Ovary (tissue), 9 donors: ENCODE results near the gene PGF. TPM values are rescaled to one million over a fixed set of nuclear protein-coding genes. Genes with fewer than 3 reads are reported as not detected.

Experiments
- DNase-seq, 5 donors: peaks; one replicate each; pipeline ENCODE4 v3.0.0-alpha.2; 2019 to 2020
- H3K27ac ChIP-seq, 2 donors: fragments of 200-600 bp; one replicate each; pipeline versions ENCODE4 v1.5.1 to v1.8.0; 2019 to 2022
- H3K27me3 ChIP-seq: fragments of 200-600 bp; one replicate; pipeline ENCODE4 v1.8.0; 2022
- H3K36me3 ChIP-seq: fragments of 200-600 bp; sonication (generic); one replicate; pipeline ENCODE4 v1.5.1; 2019
- H3K4me1 ChIP-seq: one replicate; pipeline ENCODE4 v1.8.1; 2013; ENCODE audit warnings: mild to moderate bottlenecking, moderate library complexity; ENCODE audit not compliant: insufficient read depth
- H3K4me3 ChIP-seq: fragments of 200-600 bp; sonication (generic); one replicate; pipeline ENCODE4 v1.5.1; 2017
- H3K9me3 ChIP-seq, 2 donors: fragments of 200-600 bp in 1 of 2; sonication (generic) in 1 of 2; one replicate each; pipeline versions ENCODE4 v1.5.1 to v1.8.1; 2013 to 2019; ENCODE audit warnings: mild to moderate bottlenecking in 1 of 2, moderate library complexity in 1 of 2
- EP300 ChIP-seq: sonication (generic); formaldehyde crosslinking; IDR thresholded peaks from one replicate; pipeline ENCODE4 v1.6.1; 2017; ENCODE audit warnings: antibody characterized with exemption
- POLR2A ChIP-seq: fragments of 450-650 bp; IDR thresholded peaks from one replicate; pipeline ENCODE4 v1.6.1; 2017; ENCODE audit warnings: antibody characterized with exemption, mild to moderate bottlenecking, moderate library complexity
- WGBS, 3 donors: extraction: QIAGEN DNeasy Blood & Tissue Kit in 1 of 3; methylation state at CpG; one replicate each; pipeline versions ENCODE4 v1.1.5 to v1.1.7; 2013 to 2017; 5-methylcytosine and 5-hydroxymethylcytosine counted together
- intact Hi-C, 4 donors: fragments of 100-400 bp; cut with DNase I; formaldehyde crosslinking; loops; one replicate each; pipeline versions ENCODE4 v1.11.0 to v1.15.1; 2022 to 2023
- polyA plus RNA-seq, 2 donors: library from polyadenylated mRNA; stranded (reverse); fragments of 200-250 nt in 1 of 2; fragments of 350-450 nt in 1 of 2; fragmentation: Illumina TruSeq in 1 of 2; extraction: RNeasy Lipid Tissue Mini Kit (QIAGEN cat#74804) in 1 of 2; gene quantifications; one replicate each; pipeline ENCODE4 v1.2.3, GENCODE V29; 2013 to 2014
- total RNA-seq, 7 donors: library from RNA; depleted of rRNA in 2 of 7; stranded (reverse); fragments of >200 nt in 2 of 7; fragmentation: NEBNext Ultra II Directional in 3 of 7; extraction: Animal tissue kit (Norgen Biotek cat#: 25700) in 3 of 7; gene quantifications; one replicate each; pipeline versions ENCODE4 v1.1.0 to v1.2.4, GENCODE V29; 2016 to 2023
- TF ChIP-seq, protein P1 (sequence below), 3 donors: fragments of 450-650 bp in 2 of 3; fragments of 200-600 bp in 1 of 3; IDR thresholded peaks; one replicate each; pipeline versions ENCODE4 v1.5.1 to v1.8.0; 2016 to 2022; ENCODE audit warnings: antibody characterized with exemption in 3 of 3, mild to moderate bottlenecking in 1 of 3
- donor health status: DM: no; HTN: no; CAD: no; lungs with moderate emphysema.
- donor health status: DM: no; HTN: no; CAD: no.
- donor health status: Bipolar disorder and iron deficiency.
- donor health status: DM: yes; HTN: yes; CAD: no.
- donor health status: DM: no; HTN: no; CAD: no.
- donor health status: DM: yes; HTN: yes; CAD: no.

PGF gene
- total and polyA plus RNA-seq, 9 donors: 1.8 to 14.0 (median 4.2) TPM; not detected in 1

GRCh38 chr14:74985806-74986205 is 30.4 kb upstream of the PGF start:
- Histone ChIP-seq H3K4me3 (no peak overlapping the region), H3K27ac (no peak overlapping the region), H3K27me3 (no peaks in the 10 kb centered on the region), H3K36me3 (no peaks in the 10 kb centered on the region), H3K9me3 (no peaks in the 10 kb centered on the region), H3K4me1 (peaks cover 2% of the 10 kb centered on the region)
- intact Hi-C loops: no loop called here
- TF ChIP-seq, protein P1, sequence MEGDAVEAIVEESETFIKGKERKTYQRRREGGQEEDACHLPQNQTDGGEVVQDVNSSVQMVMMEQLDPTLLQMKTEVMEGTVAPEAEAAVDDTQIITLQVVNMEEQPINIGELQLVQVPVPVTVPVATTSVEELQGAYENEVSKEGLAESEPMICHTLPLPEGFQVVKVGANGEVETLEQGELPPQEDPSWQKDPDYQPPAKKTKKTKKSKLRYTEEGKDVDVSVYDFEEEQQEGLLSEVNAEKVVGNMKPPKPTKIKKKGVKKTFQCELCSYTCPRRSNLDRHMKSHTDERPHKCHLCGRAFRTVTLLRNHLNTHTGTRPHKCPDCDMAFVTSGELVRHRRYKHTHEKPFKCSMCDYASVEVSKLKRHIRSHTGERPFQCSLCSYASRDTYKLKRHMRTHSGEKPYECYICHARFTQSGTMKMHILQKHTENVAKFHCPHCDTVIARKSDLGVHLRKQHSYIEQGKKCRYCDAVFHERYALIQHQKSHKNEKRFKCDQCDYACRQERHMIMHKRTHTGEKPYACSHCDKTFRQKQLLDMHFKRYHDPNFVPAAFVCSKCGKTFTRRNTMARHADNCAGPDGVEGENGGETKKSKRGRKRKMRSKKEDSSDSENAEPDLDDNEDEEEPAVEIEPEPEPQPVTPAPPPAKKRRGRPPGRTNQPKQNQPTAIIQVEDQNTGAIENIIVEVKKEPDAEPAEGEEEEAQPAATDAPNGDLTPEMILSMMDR (IDR thresholded peaks at IDR 0.05): no peak
- TF ChIP-seq EP300 (no peak), POLR2A (no peak)
- WGBS, 3 donors: 79 to 83% (median 79%) methylated on average over 6 of the region's 6 CpGs
- no peak for DNase-seq

DNA sequence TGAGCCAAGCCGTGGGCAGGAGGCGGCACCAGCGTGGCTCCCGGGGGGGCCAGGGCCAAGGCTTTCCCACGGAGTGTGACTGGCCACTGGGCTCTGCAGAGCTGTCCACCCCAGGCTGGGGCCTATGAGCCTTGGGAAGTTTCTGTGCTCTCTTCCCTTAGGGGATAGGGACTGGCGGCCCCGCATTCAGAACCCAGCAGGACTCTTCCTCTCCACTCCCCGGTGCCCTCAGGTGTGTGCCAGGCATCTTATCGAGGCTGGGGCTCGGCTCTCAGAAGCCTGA is 29.6 kb upstream of the PGF start:
- no peak overlapping the region for H3K27ac ChIP-seq
- intact Hi-C loops: no loop called here

GRCh38 chr14:74984236-74985027 is 29.0 kb upstream of the PGF start:
- Histone ChIP-seq H3K4me3 (no peak overlapping the region), H3K36me3 (no peaks in the 10 kb centered on the region), H3K27ac (no peak overlapping the region), H3K4me1 (peaks cover 4% of the 10 kb centered on the region), H3K27me3 (no peaks in the 10 kb centered on the region), H3K9me3 (no peaks in the 10 kb centered on the region)
- TF ChIP-seq, protein P1 (IDR thresholded peaks at IDR 0.05): no peak
- TF ChIP-seq EP300: no peak
- TF ChIP-seq POLR2A: no peak
- DNase-seq: no peak
- 72 to 74% (median 73%) methylated on average over 16 of the region's 16 CpGs for WGBS, 3 donors
- intact Hi-C loops: no loop called here

More for the DNA sequence above, 29.6 kb upstream of the PGF start:
- Histone ChIP-seq H3K36me3 (no peaks in the 10 kb centered on the region), H3K27me3 (no peaks in the 10 kb centered on the region), H3K4me3 (no peak overlapping the region), H3K4me1 (peaks cover 4% of the 10 kb centered on the region), H3K9me3 (no peaks in the 10 kb centered on the region)
- TF ChIP-seq, protein P1 (IDR thresholded peaks at IDR 0.05): no peak
- TF ChIP-seq EP300: no peak
- no peak for TF ChIP-seq POLR2A
- no peak for DNase-seq
- WGBS, 3 donors: 65 to 84% (median 73%) methylated on average over 10 of the region's 10 CpGs

DNA sequence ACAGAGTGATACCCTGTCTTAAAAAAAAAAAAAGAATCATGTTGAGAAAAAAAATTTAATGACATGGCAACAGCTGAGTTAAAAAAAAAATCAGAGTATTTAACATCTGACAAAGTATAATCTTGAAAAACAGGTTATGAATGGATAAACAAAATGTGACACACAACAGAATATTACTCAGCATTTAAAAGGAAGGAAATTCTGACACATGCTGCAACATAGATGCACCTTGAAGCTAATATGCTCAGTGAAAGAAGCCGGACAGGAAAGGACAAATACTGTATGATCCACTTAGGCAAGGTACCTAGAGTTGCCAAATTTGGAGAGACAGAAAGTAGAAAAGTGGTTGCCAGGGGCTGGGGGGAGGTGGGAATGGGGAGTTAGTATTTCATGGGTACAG is 27.9 kb upstream of the PGF start:
- Histone ChIP-seq H3K4me3 (no peak overlapping the region), H3K9me3 (no peaks in the 10 kb centered on the region), H3K27me3 (no peaks in the 10 kb centered on the region), H3K4me1 (peaks cover 4% of the 10 kb centered on the region), H3K36me3 (no peaks in the 10 kb centered on the region), H3K27ac (no peak overlapping the region)
- WGBS, 3 donors: 83 to 86% (median 85%) methylated on average over 1 of the region's 1 CpG
- DNase-seq: no peak
- intact Hi-C loops: no loop called here
- TF ChIP-seq, protein P1 (IDR thresholded peaks at IDR 0.05): no peak
- TF ChIP-seq EP300 (no peak), POLR2A (no peak)
